ENCODE results near the gene NR2F1.
A peak's percentile ranks its signal among the peaks of the same experiment; 100 is the strongest.

Gene NR2F1

GRCh38 chr5:93596310-93596675, 13.3 kb downstream of the NR2F1 start:
- H3K4me2 ChIP-seq (ENCODE audit: low read depth, low read length): no peak overlapping the region
- H3K36me3 ChIP-seq (replicated peaks; ENCODE audit: insufficient read depth, low read length): no peaks in the 10 kb centered on the region
- no peaks in the 10 kb centered on the region for H3K27me3 ChIP-seq (replicated peaks; ENCODE audit: insufficient read depth, low read length)

GRCh38 chr5:93596676-93597490, 13.9 kb downstream of the NR2F1 start:
- Histone ChIP-seq H3K36me3 (replicated peaks; ENCODE audit: insufficient read depth, low read length) (no peaks in the 10 kb centered on the region), H3K27ac (ENCODE audit: low read length) (no peak overlapping the region), H3K9me2 (replicated peaks; ENCODE audit: insufficient read depth, low read length) (no peaks in the 10 kb centered on the region), H3K9ac (ENCODE audit: low read length) (no peak overlapping the region), H3K4me1 (ENCODE audit: low read length) (no peaks in the 10 kb centered on the region), H4K20me1 (ENCODE audit: insufficient read depth, low read length) (no peaks in the 10 kb centered on the region), H3K4me3 (ENCODE audit: low read length) (no peak overlapping the region), H2AFZ (ENCODE audit: low read length) (no peak overlapping the region), H3F3A (ENCODE audit: insufficient read depth, low read length) (no peaks in the 10 kb centered on the region), H3K9me3 (replicated peaks; ENCODE audit: insufficient read depth, low read length) (no peaks in the 10 kb centered on the region), H3K27me3 (replicated peaks; ENCODE audit: insufficient read depth, low read length) (no peaks in the 10 kb centered on the region), H3K4me2 (ENCODE audit: low read depth, low read length) (no peak overlapping the region), H3K79me2 (ENCODE audit: low read length) (no peaks in the 10 kb centered on the region)
- TF ChIP-seq CTCF (IDR thresholded peaks at IDR 0.05; ENCODE audit: low read length): peak; percentile 6; the same call in 1 of the 2 replicates
- no peak for TF ChIP-seq EZH2phosphoT487 (IDR thresholded peaks at IDR 0.05; ENCODE audit: low read length)
- no peak for DNase-seq

More at GRCh38 chr5:93596310-93596675, 13.3 kb downstream of the NR2F1 start:
- Histone ChIP-seq H3K9ac (ENCODE audit: low read length) (no peak overlapping the region), H3F3A (ENCODE audit: insufficient read depth, low read length) (no peaks in the 10 kb centered on the region), H4K20me1 (ENCODE audit: insufficient read depth, low read length) (no peaks in the 10 kb centered on the region), H3K4me1 (ENCODE audit: low read length) (no peaks in the 10 kb centered on the region), H3K9me2 (replicated peaks; ENCODE audit: insufficient read depth, low read length) (no peaks in the 10 kb centered on the region), H3K4me3 (ENCODE audit: low read length) (no peak overlapping the region), H3K9me3 (replicated peaks; ENCODE audit: insufficient read depth, low read length) (no peaks in the 10 kb centered on the region), H3K27ac (ENCODE audit: low read length) (no peak overlapping the region), H2AFZ (ENCODE audit: low read length) (no peak overlapping the region), H3K79me2 (ENCODE audit: low read length) (no peaks in the 10 kb centered on the region)
- no peak for TF ChIP-seq EZH2phosphoT487 (IDR thresholded peaks at IDR 0.05; ENCODE audit: low read length)
- no peak for DNase-seq

- H3K9ac ChIP-seq (ENCODE audit: low read length): no peak overlapping the region
- no peak overlapping the region for H3K4me2 ChIP-seq (ENCODE audit: low read depth, low read length)
- no peaks in the 10 kb centered on the region for H3K79me2 ChIP-seq (ENCODE audit: low read length)
- no peaks in the 10 kb centered on the region for H3F3A ChIP-seq (ENCODE audit: insufficient read depth, low read length)
- no peak overlapping the region for H3K4me3 ChIP-seq (ENCODE audit: low read length)
- no peaks in the 10 kb centered on the region for H3K27me3 ChIP-seq (replicated peaks; ENCODE audit: insufficient read depth, low read length)
- H4K20me1 ChIP-seq (ENCODE audit: insufficient read depth, low read length): no peaks in the 10 kb centered on the region
- TF ChIP-seq CTCF (IDR thresholded peaks at IDR 0.05; ENCODE audit: low read length) (no peak), EZH2 (optimal IDR thresholded peaks at IDR 0.05; ENCODE audit: low read depth, low read length) (no peak), EZH2phosphoT487 (IDR thresholded peaks at IDR 0.05; ENCODE audit: low read length) (no peak)
- H3K36me3 ChIP-seq (replicated peaks; ENCODE audit: insufficient read depth, low read length): no peaks in the 10 kb centered on the region
- DNase-seq: no peak
- H3K27ac ChIP-seq (ENCODE audit: low read length): no peak overlapping the region
- no peaks in the 10 kb centered on the region for H3K4me1 ChIP-seq (ENCODE audit: low read length)
- no peak overlapping the region for H2AFZ ChIP-seq (ENCODE audit: low read length)
- no peaks in the 10 kb centered on the region for H3K9me2 ChIP-seq (replicated peaks; ENCODE audit: insufficient read depth, low read length)
- no peaks in the 10 kb centered on the region for H3K9me3 ChIP-seq (replicated peaks; ENCODE audit: insufficient read depth, low read length)
Observed at GRCh38 chr5:93598091-93599000, 15.3 kb downstream of the NR2F1 start.

Data from MM.1S (cell line).